ENCODE data around the gene PICALM.

The PICALM gene

GRCh38 chr11:86015699-86016098 lies 53.2 kb downstream of the PICALM start:
- no peak for TF ChIP-seq CTCF (IDR thresholded peaks at IDR 0.05; ENCODE audit: low read depth, low read length)
- H3K4me3 ChIP-seq (ENCODE audit: low read depth, low read length): no peak overlapping the region

GRCh38 chr11:86014221-86014620 lies 54.7 kb downstream of the PICALM start:
- TF ChIP-seq CTCF (IDR thresholded peaks at IDR 0.05; ENCODE audit: low read depth, low read length): no peak
- H3K4me3 ChIP-seq (ENCODE audit: low read depth, low read length): no peak overlapping the region

GRCh38 chr11:86013713-86014112 lies 55.2 kb downstream of the PICALM start:
- no peak for TF ChIP-seq CTCF (IDR thresholded peaks at IDR 0.05; ENCODE audit: low read depth, low read length)

GRCh38 chr11:86011175-86011574 lies 57.7 kb downstream of the PICALM start:
- H3K4me3 ChIP-seq (ENCODE audit: low read depth, low read length): no peak overlapping the region
- TF ChIP-seq CTCF (IDR thresholded peaks at IDR 0.05; ENCODE audit: low read depth, low read length): no peak

More at GRCh38 chr11:86013713-86014112, 55.2 kb downstream of the PICALM start:
- H3K4me3 ChIP-seq (ENCODE audit: low read depth, low read length): no peak overlapping the region

- TF ChIP-seq CTCF (IDR thresholded peaks at IDR 0.05; ENCODE audit: low read depth, low read length): no peak
- no peak overlapping the region for H3K4me3 ChIP-seq (ENCODE audit: low read depth, low read length)
These were observed 65.2 kb downstream of the PICALM start for GRCh38 chr11:86003654-86004053.

- TF ChIP-seq CTCF (IDR thresholded peaks at IDR 0.05; ENCODE audit: low read depth, low read length): no peak
These were observed 66.5 kb downstream of the PICALM start for GRCh38 chr11:86002431-86002830.

GRCh38 chr11:85991508-85991907 lies 77.4 kb downstream of the PICALM start:
- no peak overlapping the region for H3K4me3 ChIP-seq (ENCODE audit: low read depth, low read length)
- no peak for TF ChIP-seq CTCF (IDR thresholded peaks at IDR 0.05; ENCODE audit: low read depth, low read length)

More at GRCh38 chr11:86002431-86002830, 66.5 kb downstream of the PICALM start:
- no peak overlapping the region for H3K4me3 ChIP-seq (ENCODE audit: low read depth, low read length)

Measured in WI38 (cell line).